ENCODE data around the gene CSTPP1.

GRCh38 chr11:47061429-47062178 is 125.0 kb downstream of the CSTPP1 start:
- TF ChIP-seq CTCF (IDR thresholded peaks at IDR 0.05) (no peak), EZH2 (IDR thresholded peaks at IDR 0.05; ENCODE audit: borderline replicate concordance, insufficient read depth, low read depth, low read length, poor library complexity, severe bottlenecking) (no peak)
